ENCODE measurements around the gene HLCS.

HLCS gene

DNA sequence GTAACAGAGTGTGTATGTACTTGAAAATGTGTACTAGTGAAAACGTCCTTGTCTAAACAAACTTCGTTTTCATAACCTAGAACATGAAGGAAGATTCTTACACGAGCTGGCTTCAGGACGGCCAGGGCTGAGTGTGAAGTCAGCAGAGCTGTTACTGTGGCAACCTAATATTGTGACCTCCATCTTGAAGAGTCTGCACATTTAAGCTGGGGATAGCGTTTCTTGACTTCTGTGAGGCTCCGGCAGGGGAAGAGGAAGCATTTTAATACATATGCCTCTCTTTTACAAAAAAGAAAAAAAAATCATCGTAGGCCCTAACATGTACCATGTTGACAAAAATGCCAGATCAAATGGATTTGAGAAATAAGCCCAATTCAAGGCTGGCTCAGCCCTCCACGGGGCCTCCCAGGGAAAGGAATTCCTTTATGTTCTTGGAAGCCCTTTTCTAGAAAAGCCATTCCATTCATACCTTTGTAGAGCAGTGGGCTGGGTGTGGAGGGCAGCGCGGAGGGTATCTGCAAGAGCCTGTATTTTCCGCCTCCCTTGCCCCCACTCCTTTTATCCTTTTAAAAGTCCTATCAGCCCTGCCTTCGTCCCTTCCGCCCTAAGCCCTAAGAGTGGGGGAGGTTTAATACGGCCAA is 216.4 kb downstream of the HLCS start:
- Histone ChIP-seq H3K79me2 (ENCODE audit: insufficient read depth, low read depth) (no peaks in the 10 kb centered on the region), H3K27ac (no peak overlapping the region), H3K9ac (no peak overlapping the region)

DNA sequence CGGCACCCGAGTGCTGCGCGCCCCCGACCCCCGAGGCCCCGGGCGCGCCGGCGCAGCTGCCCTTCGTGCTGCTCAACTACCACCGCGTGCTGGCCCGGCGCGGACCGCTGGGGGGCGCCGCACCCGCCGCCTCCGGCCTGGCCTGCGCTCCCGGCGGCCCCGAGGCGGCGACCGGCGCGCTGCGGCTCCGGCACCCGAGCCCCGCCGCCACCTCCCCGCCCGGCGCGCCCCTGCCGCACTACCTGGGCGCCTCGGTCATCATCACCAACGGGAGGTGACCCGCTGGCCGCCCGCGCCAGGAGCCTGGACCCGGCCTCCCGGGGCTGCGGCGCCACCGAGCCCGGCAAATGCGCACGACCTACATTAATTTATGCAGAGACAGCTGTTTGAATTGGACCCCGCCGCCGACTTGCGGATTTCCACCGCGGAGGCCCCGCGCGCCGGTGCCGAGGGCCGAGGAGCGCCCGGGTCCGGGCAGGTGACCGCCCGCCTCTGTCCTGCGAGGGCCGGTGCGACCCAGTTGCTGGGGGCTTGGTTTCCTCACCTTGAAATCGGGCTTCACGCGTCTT is 218.6 kb downstream of the HLCS start:
- Histone ChIP-seq H3K9ac (no peak overlapping the region), H3K4me3 (IDR thresholded peaks at IDR 0.05; ENCODE audit: insufficient read depth, low read depth, low read length) (no peak overlapping the region)

More for the DNA sequence above, 216.4 kb downstream of the HLCS start:
- TF ChIP-seq, protein P1, sequence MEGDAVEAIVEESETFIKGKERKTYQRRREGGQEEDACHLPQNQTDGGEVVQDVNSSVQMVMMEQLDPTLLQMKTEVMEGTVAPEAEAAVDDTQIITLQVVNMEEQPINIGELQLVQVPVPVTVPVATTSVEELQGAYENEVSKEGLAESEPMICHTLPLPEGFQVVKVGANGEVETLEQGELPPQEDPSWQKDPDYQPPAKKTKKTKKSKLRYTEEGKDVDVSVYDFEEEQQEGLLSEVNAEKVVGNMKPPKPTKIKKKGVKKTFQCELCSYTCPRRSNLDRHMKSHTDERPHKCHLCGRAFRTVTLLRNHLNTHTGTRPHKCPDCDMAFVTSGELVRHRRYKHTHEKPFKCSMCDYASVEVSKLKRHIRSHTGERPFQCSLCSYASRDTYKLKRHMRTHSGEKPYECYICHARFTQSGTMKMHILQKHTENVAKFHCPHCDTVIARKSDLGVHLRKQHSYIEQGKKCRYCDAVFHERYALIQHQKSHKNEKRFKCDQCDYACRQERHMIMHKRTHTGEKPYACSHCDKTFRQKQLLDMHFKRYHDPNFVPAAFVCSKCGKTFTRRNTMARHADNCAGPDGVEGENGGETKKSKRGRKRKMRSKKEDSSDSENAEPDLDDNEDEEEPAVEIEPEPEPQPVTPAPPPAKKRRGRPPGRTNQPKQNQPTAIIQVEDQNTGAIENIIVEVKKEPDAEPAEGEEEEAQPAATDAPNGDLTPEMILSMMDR (conservative IDR thresholded peaks at IDR 0.05; ENCODE audit: low read depth, low read length): no peak
- no peak overlapping the region for H2AFZ ChIP-seq (ENCODE audit: low read depth)
- no peaks in the 10 kb centered on the region for H3K27me3 ChIP-seq (ENCODE audit: insufficient read depth, low read depth)
- no peaks in the 10 kb centered on the region for H4K20me1 ChIP-seq (ENCODE audit: insufficient read depth)
- no peak overlapping the region for H3K4me2 ChIP-seq
- H3K4me3 ChIP-seq (IDR thresholded peaks at IDR 0.05; ENCODE audit: insufficient read depth, low read depth, low read length): no peak overlapping the region
- no peaks in the 10 kb centered on the region for H3K4me1 ChIP-seq (ENCODE audit: low read depth, poor library complexity, severe bottlenecking)
- no peaks in the 10 kb centered on the region for H3K36me3 ChIP-seq (ENCODE audit: insufficient read depth)

DNA sequence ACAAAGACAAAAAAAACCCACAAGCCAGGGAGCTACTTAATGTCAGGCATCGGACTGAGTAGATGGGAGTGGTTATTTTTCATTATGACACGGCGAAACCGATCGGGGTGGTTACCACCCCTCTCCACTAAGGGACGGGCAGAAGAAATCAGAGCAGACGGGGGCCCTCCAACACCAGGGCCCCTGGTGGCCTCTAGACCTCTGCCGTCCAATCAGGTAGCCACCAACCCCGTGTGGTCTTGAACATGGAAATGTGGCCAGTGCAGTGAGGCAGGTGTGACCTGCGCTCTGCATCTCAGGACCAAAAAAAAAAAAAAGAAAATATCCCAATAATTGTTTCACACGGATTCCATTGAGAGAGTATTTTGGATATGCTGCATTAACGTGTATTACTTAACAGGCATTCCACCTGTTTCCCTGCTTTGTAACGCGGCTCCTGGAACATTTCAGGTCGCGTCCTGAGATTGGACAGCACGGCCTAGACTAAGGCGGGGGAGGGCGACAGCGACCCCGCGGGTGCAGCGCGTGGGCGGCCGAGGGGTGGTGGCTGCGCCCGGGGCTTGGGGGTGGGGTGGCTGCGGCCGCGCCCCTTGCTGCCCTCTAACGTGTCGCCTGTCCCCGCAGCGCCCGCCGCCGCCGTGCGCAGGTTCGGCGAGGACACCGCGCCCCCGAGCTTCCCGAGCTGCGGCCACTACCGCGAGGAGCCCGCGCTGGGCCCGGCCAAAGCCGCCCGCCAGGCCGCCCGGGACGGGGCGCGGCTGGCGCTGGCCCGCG is 219.2 kb downstream of the HLCS start:
- H3K4me3 ChIP-seq (IDR thresholded peaks at IDR 0.05; ENCODE audit: insufficient read depth, low read depth, low read length): no peak overlapping the region
- TF ChIP-seq, protein P1 (conservative IDR thresholded peaks at IDR 0.05; ENCODE audit: low read depth, low read length): no peak
- no peaks in the 10 kb centered on the region for H3K4me1 ChIP-seq (ENCODE audit: low read depth, poor library complexity, severe bottlenecking)
- H2AFZ ChIP-seq (ENCODE audit: low read depth): no peak overlapping the region
- H3K36me3 ChIP-seq (ENCODE audit: insufficient read depth): no peaks in the 10 kb centered on the region
- no peaks in the 10 kb centered on the region for H4K20me1 ChIP-seq (ENCODE audit: insufficient read depth)
- no peak overlapping the region for H3K27ac ChIP-seq
- no peak overlapping the region for H3K4me2 ChIP-seq
- H3K27me3 ChIP-seq (ENCODE audit: insufficient read depth, low read depth): no peaks in the 10 kb centered on the region
- no peaks in the 10 kb centered on the region for H3K79me2 ChIP-seq (ENCODE audit: insufficient read depth, low read depth)
- no peak overlapping the region for H3K9ac ChIP-seq

More for the DNA sequence above, 218.6 kb downstream of the HLCS start:
- Histone ChIP-seq H3K27ac (no peak overlapping the region), H3K4me2 (no peak overlapping the region), H3K79me2 (ENCODE audit: insufficient read depth, low read depth) (no peaks in the 10 kb centered on the region), H4K20me1 (ENCODE audit: insufficient read depth) (no peaks in the 10 kb centered on the region), H2AFZ (ENCODE audit: low read depth) (no peak overlapping the region), H3K36me3 (ENCODE audit: insufficient read depth) (no peaks in the 10 kb centered on the region), H3K27me3 (ENCODE audit: insufficient read depth, low read depth) (no peaks in the 10 kb centered on the region), H3K4me1 (ENCODE audit: low read depth, poor library complexity, severe bottlenecking) (no peaks in the 10 kb centered on the region)
- TF ChIP-seq, protein P1 (conservative IDR thresholded peaks at IDR 0.05; ENCODE audit: low read depth, low read length): no peak

DNA sequence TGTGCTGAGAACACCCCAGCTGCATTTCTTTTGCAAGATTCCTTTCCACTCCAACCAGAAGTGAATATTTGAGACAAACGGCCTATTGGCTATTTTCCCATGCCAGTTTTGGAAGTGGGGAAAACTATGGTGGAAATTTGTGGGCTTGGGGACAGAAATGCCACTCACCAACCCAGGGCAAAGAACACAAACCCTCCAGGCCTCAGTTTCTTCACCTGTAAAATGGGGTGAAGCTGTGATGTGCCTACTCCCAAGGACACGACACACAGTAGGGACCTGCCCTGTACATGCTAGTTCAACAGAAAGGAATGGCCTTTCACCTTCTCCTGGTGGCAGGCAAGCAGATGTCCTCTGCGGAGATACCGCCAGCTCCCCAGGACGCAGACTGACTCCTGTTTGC is 221.0 kb downstream of the HLCS start:
- Histone ChIP-seq H4K20me1 (ENCODE audit: insufficient read depth) (no peaks in the 10 kb centered on the region), H3K4me1 (ENCODE audit: low read depth, poor library complexity, severe bottlenecking) (no peaks in the 10 kb centered on the region), H3K27me3 (ENCODE audit: insufficient read depth, low read depth) (no peaks in the 10 kb centered on the region), H3K79me2 (ENCODE audit: insufficient read depth, low read depth) (no peaks in the 10 kb centered on the region), H2AFZ (ENCODE audit: low read depth) (no peak overlapping the region), H3K9ac (no peak overlapping the region), H3K27ac (no peak overlapping the region), H3K4me2 (no peak overlapping the region), H3K4me3 (IDR thresholded peaks at IDR 0.05; ENCODE audit: insufficient read depth, low read depth, low read length) (no peak overlapping the region), H3K36me3 (ENCODE audit: insufficient read depth) (no peaks in the 10 kb centered on the region)
- TF ChIP-seq, protein P1 (conservative IDR thresholded peaks at IDR 0.05; ENCODE audit: low read depth, low read length): no peak
